BJ (cell line): ENCODE results near the gene ADAMTS13. TPM values are rescaled to one million over a fixed set of nuclear protein-coding genes. Genes with fewer than 3 reads are reported as not detected.

Experiments
- CTCF ChIA-PET: fragments of 350-600 bp; formaldehyde crosslinking; extraction: SDS; loops from one replicate; lab custom pipeline; 2021; ENCODE audit warnings: antibody characterized with exemption, inconsistent platforms; lab: Yijun Ruan, JAX
- POLR2A ChIA-PET: fragments of 300-600 bp; sonication (Branson Sonifier 250); formaldehyde crosslinking; extraction: SDS; loops from one replicate; lab custom pipeline; 2021; ENCODE audit warnings: antibody characterized with exemption; lab: Charles Lee
- DNase-seq: peaks from one replicate; pipeline ENCODE4 v3.0.0-alpha.2; 2011; ENCODE audit warnings: low read depth
- H3K27me3 ChIP-seq: 2 replicates; pipeline ENCODE4 v1.6.0; 2011; ENCODE audit warnings: low read length; ENCODE audit not compliant: control insufficient read depth, insufficient read depth
- H3K36me3 ChIP-seq: 2 replicates; pipeline ENCODE4 v1.5.1; 2011; ENCODE audit warnings: low read length; ENCODE audit not compliant: control insufficient read depth, insufficient read depth
- H3K4me3 ChIP-seq: 2 replicates; pipeline ENCODE4 v1.5.1; 2011; ENCODE audit warnings: low read depth, mild to moderate bottlenecking, control low read depth, low read length
- polyA plus RNA-seq: library from polyadenylated mRNA; depleted of rRNA; stranded (reverse); fragments of >200 nt; gene quantifications from 2 replicates; pipeline ENCODE4 v1.2.3, GENCODE V29; 2011
- TF ChIP-seq, protein P1 (sequence below): IDR thresholded peaks from 2 replicates; pipeline ENCODE4 v1.5.1; 2011; ENCODE audit warnings: low read depth, mild to moderate bottlenecking, control low read depth, inconsistent platforms, low read length, moderate library complexity; ENCODE audit not compliant: insufficient read depth

Gene ADAMTS13
- polyA plus RNA-seq, 1 experiment, result 2.4 TPM

DNA sequence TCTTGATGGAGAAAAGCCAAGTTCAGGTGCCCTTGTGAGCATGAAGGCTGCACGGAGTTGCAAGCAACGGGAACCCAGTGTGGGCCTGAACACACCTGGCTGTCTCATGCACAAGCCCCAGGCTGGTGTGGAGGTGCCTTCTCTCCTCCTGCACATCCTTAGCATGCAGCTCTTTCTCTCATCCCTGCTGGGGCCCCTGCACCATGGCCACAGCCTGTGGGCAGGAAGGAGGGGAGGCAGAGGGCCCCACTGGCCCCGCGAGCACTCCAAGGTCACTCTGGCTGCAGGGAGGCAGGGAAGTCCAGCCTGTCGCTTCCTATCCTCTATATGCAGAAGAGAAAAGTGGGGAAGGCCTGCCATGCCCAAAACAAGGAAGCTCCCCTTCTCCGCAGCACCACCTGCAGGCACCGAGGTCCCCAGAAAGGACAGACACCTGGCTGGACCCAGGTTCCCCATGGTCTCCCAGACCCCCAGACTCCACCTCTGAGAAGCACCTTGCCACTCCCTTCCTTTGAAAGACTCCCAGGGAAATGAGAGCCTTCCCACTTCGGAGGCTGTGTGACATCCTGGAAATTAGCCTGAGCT lies 27.4 kb upstream of the ADAMTS13 start:
- Histone ChIP-seq H3K27me3 (peaks cover 13% of the 10 kb centered on the region), H3K4me3 (no peak overlapping the region), H3K36me3 (no peaks in the 10 kb centered on the region)
- DNase-seq, result no peak
- TF ChIP-seq, protein P1, sequence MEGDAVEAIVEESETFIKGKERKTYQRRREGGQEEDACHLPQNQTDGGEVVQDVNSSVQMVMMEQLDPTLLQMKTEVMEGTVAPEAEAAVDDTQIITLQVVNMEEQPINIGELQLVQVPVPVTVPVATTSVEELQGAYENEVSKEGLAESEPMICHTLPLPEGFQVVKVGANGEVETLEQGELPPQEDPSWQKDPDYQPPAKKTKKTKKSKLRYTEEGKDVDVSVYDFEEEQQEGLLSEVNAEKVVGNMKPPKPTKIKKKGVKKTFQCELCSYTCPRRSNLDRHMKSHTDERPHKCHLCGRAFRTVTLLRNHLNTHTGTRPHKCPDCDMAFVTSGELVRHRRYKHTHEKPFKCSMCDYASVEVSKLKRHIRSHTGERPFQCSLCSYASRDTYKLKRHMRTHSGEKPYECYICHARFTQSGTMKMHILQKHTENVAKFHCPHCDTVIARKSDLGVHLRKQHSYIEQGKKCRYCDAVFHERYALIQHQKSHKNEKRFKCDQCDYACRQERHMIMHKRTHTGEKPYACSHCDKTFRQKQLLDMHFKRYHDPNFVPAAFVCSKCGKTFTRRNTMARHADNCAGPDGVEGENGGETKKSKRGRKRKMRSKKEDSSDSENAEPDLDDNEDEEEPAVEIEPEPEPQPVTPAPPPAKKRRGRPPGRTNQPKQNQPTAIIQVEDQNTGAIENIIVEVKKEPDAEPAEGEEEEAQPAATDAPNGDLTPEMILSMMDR, result no peak
- ChIA-PET CTCF (interaction anchor here (0.9 to 1.7 kb wide), 2 partner anchors 8 to 89 kb away, joined by 3 to 5 read pairs; no protein-coding TSS in a partner anchor), POLR2A (no interaction called here)

DNA sequence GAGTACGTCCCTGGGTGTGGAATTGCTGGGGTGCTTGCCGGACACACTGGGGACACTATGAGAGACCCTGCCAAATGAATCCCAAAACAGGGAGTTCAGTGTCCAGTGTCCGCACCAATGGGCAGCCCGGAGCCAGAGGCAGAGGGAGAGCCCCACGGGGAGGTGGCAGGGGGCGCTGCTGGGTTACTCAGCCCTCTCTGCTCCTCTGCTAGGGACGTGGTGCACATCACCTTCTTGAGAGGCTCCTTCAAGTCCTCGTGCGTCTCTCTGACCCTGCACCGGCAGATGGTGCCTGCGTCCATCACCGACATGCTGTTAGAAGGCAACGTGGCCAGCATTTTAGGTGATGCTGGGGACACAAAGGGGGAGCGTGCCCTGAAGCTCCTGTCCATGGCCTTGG lies 25.2 kb upstream of the ADAMTS13 start:
- ChIA-PET CTCF (interaction anchor here (1.4 kb wide), 2 partner anchors 11 to 99 kb away, joined by 4 to 5 read pairs; no protein-coding TSS in a partner anchor), POLR2A (no interaction called here)
- H3K27me3 ChIP-seq, result peaks cover 13% of the 10 kb centered on the region
- no peak for DNase-seq
- TF ChIP-seq, protein P1, result peak; percentile 44
- H3K36me3 ChIP-seq, result peaks cover 3% of the 10 kb centered on the region; the same call in 1 of the 2 replicates
- H3K4me3 ChIP-seq, result no peak overlapping the region

DNA sequence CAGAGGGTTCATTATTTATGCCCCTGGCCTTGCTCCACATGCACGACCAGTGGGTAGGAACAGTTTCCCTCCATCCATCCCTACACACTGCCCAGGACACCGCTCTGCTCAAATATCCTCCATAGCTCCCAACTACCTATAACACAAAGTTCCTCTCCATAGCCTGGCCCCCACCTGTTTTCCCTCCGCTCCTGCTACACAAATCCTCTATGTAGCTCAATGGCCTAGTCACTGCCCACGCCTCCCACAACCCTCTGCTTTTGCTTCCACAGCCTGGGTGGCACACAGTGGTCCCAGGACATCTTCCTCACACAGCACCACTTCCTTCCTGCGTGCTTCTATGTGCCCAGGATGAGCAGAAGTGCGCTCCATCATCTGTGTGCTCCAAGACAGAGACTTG lies 24.8 kb upstream of the ADAMTS13 start:
- CTCF ChIA-PET, result interaction anchor here (1.4 kb wide), 2 partner anchors 11 to 98 kb away, joined by 4 to 5 read pairs; no protein-coding TSS in a partner anchor

DNA sequence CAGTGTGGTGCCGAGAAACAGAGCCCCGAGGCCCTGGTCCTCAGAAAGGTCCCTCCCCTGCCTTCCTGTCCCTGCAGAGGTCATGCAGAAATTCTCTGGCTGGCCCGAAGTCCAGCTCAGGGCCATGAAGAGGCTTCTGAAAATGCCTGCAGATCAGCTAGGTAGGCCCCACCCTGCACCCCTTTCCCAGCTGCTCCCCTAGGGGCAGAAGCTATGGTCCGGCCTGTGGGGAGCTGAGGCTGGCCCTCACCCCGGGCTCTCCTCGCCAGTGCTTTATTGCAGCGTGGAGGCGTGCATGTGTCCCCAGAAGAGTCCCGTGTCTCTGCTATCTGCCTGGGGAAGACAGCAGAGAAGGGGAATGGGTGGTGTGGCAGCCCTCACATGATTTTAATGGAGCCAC lies 24.3 kb upstream of the ADAMTS13 start:
- ChIA-PET POLR2A (no interaction called here), CTCF (interaction anchor here (1.4 kb wide), 1 partner anchor 12 kb away, joined by 4 read pairs; no protein-coding TSS in a partner anchor)
- TF ChIP-seq, protein P1, result no peak
- DNase-seq, result no peak
- peaks cover 5% of the 10 kb centered on the region; the same call in 1 of the 2 replicates for H3K36me3 ChIP-seq
- H3K27me3 ChIP-seq, result peaks cover 13% of the 10 kb centered on the region
- no peak overlapping the region for H3K4me3 ChIP-seq

More for the DNA sequence above, 24.8 kb upstream of the ADAMTS13 start:
- no peak for DNase-seq
- Histone ChIP-seq H3K36me3 (peaks cover 3% of the 10 kb centered on the region; the same call in 1 of the 2 replicates), H3K27me3 (peaks cover 13% of the 10 kb centered on the region), H3K4me3 (no peak overlapping the region)
- POLR2A ChIA-PET, result no interaction called here
- TF ChIP-seq, protein P1, result no peak

DNA sequence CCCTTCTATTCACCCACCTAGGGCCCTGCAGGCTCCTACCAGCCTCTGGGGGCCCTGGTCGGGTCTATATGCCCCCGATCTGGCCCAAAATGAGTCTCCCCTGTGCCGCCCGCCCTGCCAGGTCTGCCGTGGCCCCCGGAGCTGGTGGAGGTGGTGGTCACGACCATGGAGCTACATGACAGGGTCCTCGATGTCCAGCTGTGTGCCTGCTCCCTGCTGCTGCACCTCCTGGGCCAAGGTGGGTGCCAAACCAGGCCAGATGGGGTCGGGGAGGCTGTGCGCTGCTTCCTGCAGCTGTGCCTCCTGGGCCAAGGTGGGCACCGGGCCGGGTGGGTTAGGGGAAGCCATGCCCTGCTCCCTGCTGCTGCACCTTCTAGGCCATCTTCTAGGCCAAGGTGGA lies 21.9 kb upstream of the ADAMTS13 start:
- ChIA-PET CTCF (interaction anchor here (0.9 kb wide), 1 partner anchor 86 kb away, joined by 3 read pairs; no protein-coding TSS in a partner anchor), POLR2A (no interaction called here)
- no peak for DNase-seq
- Histone ChIP-seq H3K27me3 (peaks cover 8% of the 10 kb centered on the region), H3K36me3 (peaks cover 8% of the 10 kb centered on the region), H3K4me3 (no peak overlapping the region)
- TF ChIP-seq, protein P1, result no peak
